ENCODE results near the gene KCNMB4.
A peak's percentile ranks its signal among the peaks of the same experiment; 100 is the strongest.

KCNMB4 gene

DNA sequence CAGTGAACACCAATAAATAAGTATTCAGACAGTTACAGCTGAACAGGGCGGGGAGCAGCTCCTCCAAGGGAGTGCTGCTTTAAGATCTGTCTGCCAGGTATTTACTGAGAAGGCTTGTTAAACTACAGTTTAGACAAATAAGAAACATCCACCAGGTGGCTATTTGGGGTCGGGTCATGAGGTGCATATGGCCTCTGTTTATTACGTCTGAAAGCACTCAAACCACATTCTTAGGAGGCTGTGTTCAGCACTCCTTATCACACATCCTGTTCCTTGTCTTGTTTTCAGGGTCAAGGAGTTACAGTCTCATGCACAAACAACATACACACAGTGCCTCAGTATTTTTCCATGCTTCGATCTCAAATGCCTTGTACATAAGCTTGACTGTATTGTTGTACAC, 78.8 kb downstream of the KCNMB4 start:
- H3K4me3 ChIP-seq (ENCODE audit: control insufficient read depth, low read depth, low read length): no peak overlapping the region
- no peak for DNase-seq (ENCODE audit: low read depth)
- TF ChIP-seq, protein P1, sequence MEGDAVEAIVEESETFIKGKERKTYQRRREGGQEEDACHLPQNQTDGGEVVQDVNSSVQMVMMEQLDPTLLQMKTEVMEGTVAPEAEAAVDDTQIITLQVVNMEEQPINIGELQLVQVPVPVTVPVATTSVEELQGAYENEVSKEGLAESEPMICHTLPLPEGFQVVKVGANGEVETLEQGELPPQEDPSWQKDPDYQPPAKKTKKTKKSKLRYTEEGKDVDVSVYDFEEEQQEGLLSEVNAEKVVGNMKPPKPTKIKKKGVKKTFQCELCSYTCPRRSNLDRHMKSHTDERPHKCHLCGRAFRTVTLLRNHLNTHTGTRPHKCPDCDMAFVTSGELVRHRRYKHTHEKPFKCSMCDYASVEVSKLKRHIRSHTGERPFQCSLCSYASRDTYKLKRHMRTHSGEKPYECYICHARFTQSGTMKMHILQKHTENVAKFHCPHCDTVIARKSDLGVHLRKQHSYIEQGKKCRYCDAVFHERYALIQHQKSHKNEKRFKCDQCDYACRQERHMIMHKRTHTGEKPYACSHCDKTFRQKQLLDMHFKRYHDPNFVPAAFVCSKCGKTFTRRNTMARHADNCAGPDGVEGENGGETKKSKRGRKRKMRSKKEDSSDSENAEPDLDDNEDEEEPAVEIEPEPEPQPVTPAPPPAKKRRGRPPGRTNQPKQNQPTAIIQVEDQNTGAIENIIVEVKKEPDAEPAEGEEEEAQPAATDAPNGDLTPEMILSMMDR (conservative IDR thresholded peaks at IDR 0.05; ENCODE audit: control insufficient read depth, insufficient read depth, low read depth, low read length): no peak

DNA sequence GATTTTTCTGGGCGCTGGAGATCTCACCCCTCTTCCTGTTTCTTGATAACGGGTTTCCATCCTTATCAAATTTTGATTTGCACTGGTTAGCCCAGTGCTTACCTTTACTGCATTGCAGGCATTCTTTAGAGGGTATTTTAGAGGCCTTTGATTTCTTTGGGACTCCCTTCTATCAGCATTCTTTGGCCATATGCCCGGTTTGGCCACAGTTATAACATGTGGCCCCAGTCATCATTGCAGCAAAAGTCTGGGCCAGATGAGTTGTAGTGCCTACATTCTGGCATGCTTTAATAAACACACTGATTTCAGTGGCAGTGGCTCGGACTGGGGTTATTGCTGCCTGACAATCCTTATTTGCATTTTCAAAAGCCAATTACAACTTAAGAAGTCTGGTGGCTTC, 82.3 kb downstream of the KCNMB4 start:
- TF ChIP-seq, protein P1 (conservative IDR thresholded peaks at IDR 0.05; ENCODE audit: control insufficient read depth, insufficient read depth, low read depth, low read length): no peak
- DNase-seq (ENCODE audit: low read depth): no peak
- H3K4me3 ChIP-seq (ENCODE audit: control insufficient read depth, low read depth, low read length): no peak overlapping the region

DNA sequence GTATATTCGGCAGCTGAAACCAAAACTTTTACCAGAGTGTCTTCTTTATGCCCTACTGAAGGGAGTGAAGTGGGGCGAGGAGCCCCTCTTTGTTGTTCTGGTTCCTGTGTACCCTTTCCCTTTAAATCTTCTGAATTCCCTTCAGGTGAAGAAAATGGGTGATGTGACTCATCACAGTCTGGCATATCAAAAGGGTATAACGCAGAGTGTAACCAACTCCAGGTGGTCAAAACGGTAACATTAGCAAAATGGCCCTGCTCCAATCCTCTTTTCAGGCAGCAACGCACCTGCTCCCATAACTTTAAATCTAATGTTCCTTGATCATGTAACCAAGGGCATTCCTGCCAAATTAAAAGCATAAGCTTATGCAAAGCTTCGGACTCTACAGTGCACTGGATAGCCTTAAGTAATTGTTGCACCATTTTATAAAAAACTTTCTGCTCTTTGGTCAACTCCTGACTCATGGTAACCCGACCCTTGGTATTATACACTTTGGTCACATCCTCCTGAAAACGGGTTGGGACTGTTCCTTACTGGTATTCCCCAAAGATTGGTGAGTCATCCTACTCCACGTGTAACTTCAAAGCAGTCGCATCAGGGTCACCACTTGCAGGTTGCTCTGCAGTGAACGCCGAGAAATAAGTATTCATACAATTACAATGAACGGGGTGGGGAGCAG, 83.1 kb downstream of the KCNMB4 start:
- no peak overlapping the region for H3K4me3 ChIP-seq (ENCODE audit: control insufficient read depth, low read depth, low read length)
- TF ChIP-seq, protein P1 (conservative IDR thresholded peaks at IDR 0.05; ENCODE audit: control insufficient read depth, insufficient read depth, low read depth, low read length): no peak
- peak; percentile 65 for DNase-seq (ENCODE audit: low read depth)

DNA sequence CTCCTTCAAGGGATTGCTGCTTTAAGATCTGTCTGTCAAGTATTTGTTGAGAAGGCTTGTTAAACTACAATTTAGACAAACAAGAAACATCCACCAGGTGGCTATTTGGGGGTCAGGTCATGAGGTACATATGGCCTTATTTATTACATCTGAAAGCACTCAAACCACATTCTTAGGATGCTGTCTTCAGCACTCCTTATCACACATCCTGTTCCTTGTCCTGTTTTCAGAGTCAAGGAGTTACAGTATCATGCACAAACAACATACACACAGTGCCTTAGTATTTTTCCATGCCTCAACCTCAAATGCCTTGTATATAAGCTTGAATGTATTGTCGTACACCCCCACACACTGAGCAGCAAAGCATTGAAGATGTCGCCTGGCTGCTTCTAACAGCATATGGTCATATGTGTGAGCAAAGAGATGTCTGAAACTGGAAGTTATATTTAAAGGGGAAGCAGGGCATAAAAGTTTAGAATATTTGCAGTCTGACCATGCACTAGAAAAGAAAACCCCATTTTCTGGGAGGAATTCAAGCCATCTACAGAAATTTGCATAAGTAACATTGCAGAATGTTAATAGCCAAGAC, 83.8 kb downstream of the KCNMB4 start:
- TF ChIP-seq, protein P1 (conservative IDR thresholded peaks at IDR 0.05; ENCODE audit: control insufficient read depth, insufficient read depth, low read depth, low read length): no peak
- no peak overlapping the region for H3K4me3 ChIP-seq (ENCODE audit: control insufficient read depth, low read depth, low read length)
- no peak for DNase-seq (ENCODE audit: low read depth)

DNA sequence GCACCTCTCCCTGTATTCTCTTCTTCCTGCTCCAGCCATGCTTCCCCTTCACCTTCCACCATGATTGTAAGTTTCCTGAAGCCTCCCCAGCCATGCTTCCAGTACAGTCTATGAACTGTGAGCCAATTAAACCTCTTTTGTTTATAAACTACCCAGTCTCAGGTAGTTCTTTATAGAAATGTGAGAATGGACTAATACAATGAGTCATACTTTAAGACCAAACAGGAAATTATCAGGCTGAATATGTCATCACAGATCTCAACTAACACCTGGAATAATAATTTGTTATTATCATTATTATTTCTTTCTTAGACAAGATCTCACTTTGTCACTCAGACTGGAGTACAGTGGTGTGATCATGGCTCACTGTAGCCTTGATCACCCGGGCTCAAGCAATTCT, 85.4 kb downstream of the KCNMB4 start:
- TF ChIP-seq, protein P1 (conservative IDR thresholded peaks at IDR 0.05; ENCODE audit: control insufficient read depth, insufficient read depth, low read depth, low read length): no peak
- no peak overlapping the region for H3K4me3 ChIP-seq (ENCODE audit: control insufficient read depth, low read depth, low read length)
- DNase-seq (ENCODE audit: low read depth): no peak

DNA sequence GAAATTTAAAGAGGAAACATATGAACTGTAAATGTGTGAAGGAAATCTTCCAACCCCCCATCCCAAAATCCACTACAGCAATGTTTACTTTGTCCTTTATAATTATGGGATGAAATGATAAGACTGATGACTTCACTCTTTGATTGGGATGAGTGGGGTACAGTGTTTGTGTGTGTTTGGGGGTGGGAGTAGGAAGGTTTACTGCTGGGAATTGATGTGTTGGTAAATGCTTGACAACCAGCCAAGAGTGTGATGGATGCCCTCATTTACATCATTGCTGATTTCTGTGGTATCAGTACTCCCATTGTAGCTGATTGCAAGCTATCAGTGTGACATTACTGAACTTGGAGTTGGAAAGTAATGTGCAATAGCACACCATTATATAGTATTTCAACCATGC, 90.9 kb downstream of the KCNMB4 start:
- DNase-seq (ENCODE audit: low read depth): no peak
- TF ChIP-seq, protein P1 (conservative IDR thresholded peaks at IDR 0.05; ENCODE audit: control insufficient read depth, insufficient read depth, low read depth, low read length): no peak
- no peak overlapping the region for H3K4me3 ChIP-seq (ENCODE audit: control insufficient read depth, low read depth, low read length)
